Stimulated activated CD4-positive, alpha-beta T cell treated with anti-CD3 and anti-CD28 coated beads, Interleukin-1b, Interleukin-23, amount 100 ng/mL, for 1 hour (primary cell): Measurements from ENCODE around the gene ABCG4.
A peak's percentile ranks its signal among the peaks of the same experiment; 100 is the strongest.

ENCODE experiments used
- DNase-seq, 2 donors: peaks; one replicate each; pipeline ENCODE4 v3.0.0-alpha.2; 2020; ENCODE audit warnings: low read depth in 2 of 2

ABCG4 gene

GRCh38 chr11:119206511-119207414 lies 57.9 kb downstream of the ABCG4 start:
- DNase-seq: peak in 1 of 2 donors; percentile 24

- no peak for DNase-seq
Observed at GRCh38 chr11:119207415-119207960, 58.6 kb downstream of the ABCG4 start.

GRCh38 chr11:119209186-119209585 lies 60.3 kb downstream of the ABCG4 start:
- no peak for DNase-seq

GRCh38 chr11:119210050-119210449 lies 61.2 kb downstream of the ABCG4 start:
- no peak for DNase-seq
